ENCODE results near the gene ADTRP. TPM values are rescaled to one million over a fixed set of nuclear protein-coding genes. Genes with fewer than 3 reads are reported as not detected.

The ADTRP gene
- total RNA-seq, 4 donors from 2014 or later, result not detected

GRCh38 chr6:11782524-11782923 is 3.9 kb upstream of the ADTRP start:
- Histone ChIP-seq H3K4me3 (no peak overlapping the region), H3K27me3 (no peaks in the 10 kb centered on the region), H3K36me3 (no peaks in the 10 kb centered on the region), H3K27ac (no peak overlapping the region), H3K4me1 (no peaks in the 10 kb centered on the region), H3K9me3 (no peaks in the 10 kb centered on the region)
- DNase-seq, result no peak
- TF ChIP-seq CTCF (IDR thresholded peaks at IDR 0.05) (no peak), POLR2A (IDR thresholded peaks at IDR 0.05) (no peak)
- intact Hi-C loops (cut with DNase I; ENCODE audit: low total_unique reads), result no loop called here

GRCh38 chr6:11780097-11780428 is 1.5 kb upstream of the ADTRP start:
- Histone ChIP-seq H3K27me3 (no peaks in the 10 kb centered on the region), H3K27ac (no peak overlapping the region), H3K36me3 (no peaks in the 10 kb centered on the region), H3K4me3 (no peak overlapping the region), H3K9me3 (no peaks in the 10 kb centered on the region), H3K4me1 (no peaks in the 10 kb centered on the region)
- no peak for DNase-seq
- intact Hi-C loops (cut with DNase I; ENCODE audit: low total_unique reads), result no loop called here
- TF ChIP-seq CTCF (IDR thresholded peaks at IDR 0.05) (no peak), POLR2A (IDR thresholded peaks at IDR 0.05) (no peak)

DNA sequence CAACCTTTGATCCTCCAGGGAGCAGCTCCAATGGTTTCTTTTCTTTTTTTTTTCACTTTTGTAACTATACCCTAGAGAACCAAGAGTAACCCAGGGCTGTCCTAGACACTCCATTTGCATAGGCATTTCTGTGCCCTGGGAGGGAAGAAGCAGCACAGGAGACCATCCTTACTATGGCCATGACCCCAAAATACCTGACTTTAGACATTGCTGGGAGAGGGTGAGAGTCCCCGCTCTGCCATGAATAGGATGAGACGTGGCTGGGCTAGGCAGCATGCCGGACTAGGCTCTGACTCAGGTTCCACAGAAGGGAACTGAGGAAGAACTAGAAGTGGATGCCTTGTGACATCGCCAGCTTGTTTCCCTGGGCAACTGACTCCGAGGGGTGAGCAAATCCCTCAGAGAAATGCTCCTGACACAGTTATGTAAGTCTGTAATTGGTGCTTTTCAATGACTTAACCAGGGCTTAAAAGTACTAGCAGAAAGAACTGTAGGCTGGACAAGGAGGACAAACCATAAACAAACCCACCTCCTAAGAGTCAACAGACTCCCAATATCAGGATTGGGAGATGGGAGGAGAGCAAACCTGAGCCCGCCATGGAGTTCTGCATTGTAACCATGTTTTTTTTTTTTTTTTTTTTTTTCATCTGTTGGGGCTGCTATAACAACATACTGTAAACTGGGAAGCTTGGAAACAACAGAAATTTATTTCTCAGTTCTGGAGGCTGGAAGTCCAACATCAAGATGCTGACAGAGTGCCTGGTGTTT is 910 bp upstream of the ADTRP start:
- intact Hi-C loops (cut with DNase I; ENCODE audit: low total_unique reads), result no loop called here

GRCh38 chr6:11778036-11778435 is 567 bp downstream of the ADTRP start:
- Histone ChIP-seq H3K27me3 (no peaks in the 10 kb centered on the region), H3K4me1 (no peaks in the 10 kb centered on the region), H3K9me3 (no peaks in the 10 kb centered on the region), H3K4me3 (no peak overlapping the region), H3K27ac (no peak overlapping the region), H3K36me3 (no peaks in the 10 kb centered on the region)
- intact Hi-C loops (cut with DNase I; ENCODE audit: low total_unique reads), result no loop called here
- DNase-seq, result no peak
- TF ChIP-seq CTCF (IDR thresholded peaks at IDR 0.05), result no peak
- no peak for TF ChIP-seq POLR2A (IDR thresholded peaks at IDR 0.05)

More for the DNA sequence above, 910 bp upstream of the ADTRP start:
- Histone ChIP-seq H3K9me3 (no peaks in the 10 kb centered on the region), H3K36me3 (no peaks in the 10 kb centered on the region), H3K27ac (no peak overlapping the region), H3K4me3 (no peak overlapping the region), H3K27me3 (no peaks in the 10 kb centered on the region), H3K4me1 (no peaks in the 10 kb centered on the region)
- TF ChIP-seq CTCF (IDR thresholded peaks at IDR 0.05) (no peak), POLR2A (IDR thresholded peaks at IDR 0.05) (no peak)
- no peak for DNase-seq

DNA sequence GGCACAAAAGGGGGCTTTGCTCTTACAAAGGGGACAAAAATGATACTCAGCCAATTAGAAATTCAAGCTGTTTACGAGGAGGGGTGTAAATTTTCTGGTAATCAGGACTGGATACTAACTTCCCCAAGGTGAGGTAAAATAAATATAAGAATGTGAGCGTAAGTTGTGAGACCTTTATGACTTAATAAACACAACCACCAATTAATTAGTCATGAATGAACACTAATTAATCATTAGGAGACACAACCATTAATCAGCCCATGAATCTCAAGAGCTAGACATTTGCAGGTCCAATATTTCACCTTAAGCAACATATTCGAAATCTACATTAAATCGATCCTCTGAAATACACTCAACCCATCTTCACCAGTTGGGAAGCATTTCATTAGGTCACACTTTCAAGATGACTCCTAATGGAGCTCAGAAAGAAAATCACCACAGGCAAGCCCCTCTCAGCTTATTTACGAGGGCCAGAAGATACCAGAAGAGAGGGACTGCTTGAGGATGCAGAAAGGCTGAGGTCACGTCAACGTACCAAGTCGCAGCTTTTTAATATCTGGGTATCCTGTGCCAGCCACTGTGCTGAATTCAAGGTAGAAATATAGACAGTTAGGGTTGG is 2.7 kb downstream of the ADTRP start:
- TF ChIP-seq CTCF (IDR thresholded peaks at IDR 0.05) (no peak), POLR2A (IDR thresholded peaks at IDR 0.05) (no peak)
- intact Hi-C loops (cut with DNase I; ENCODE audit: low total_unique reads), result no loop called here
- H3K36me3 ChIP-seq, result no peaks in the 10 kb centered on the region
- H3K27ac ChIP-seq, result no peak overlapping the region
- H3K27me3 ChIP-seq, result no peaks in the 10 kb centered on the region
- no peaks in the 10 kb centered on the region for H3K9me3 ChIP-seq
- DNase-seq, result no peak
- no peak overlapping the region for H3K4me3 ChIP-seq
- no peaks in the 10 kb centered on the region for H3K4me1 ChIP-seq

Data from uterus (tissue), 4 donors.